K562 (cell line): ENCODE data around the gene TEX48. TPM values are rescaled to one million over a fixed set of nuclear protein-coding genes. Genes with fewer than 3 reads are reported as not detected.

Source experiments
- ADNP ChIP-seq: fragments of 200-800 bp; sonication (Bioruptor generic); IDR thresholded peaks from 2 replicates; pipeline ENCODE4 v1.6.1; 2016; ENCODE audit warnings: missing genetic modification characterization, missing compliant biosample characterization
- ARNT ChIP-seq, 2 experiments: fragments of 450-650 bp; IDR thresholded peaks; 2 replicates each; pipeline ENCODE4 v1.6.1; 2016; ENCODE audit warnings: mild to moderate bottlenecking in 1 of 2
- MXD1 ChIP-seq: fragments of 250-450 bp; sonication (Bioruptor Pico); IDR thresholded peaks from 2 replicates; pipeline ENCODE4 v1.8.0; 2021; ENCODE audit warnings: borderline replicate concordance, mild to moderate bottlenecking, moderate library complexity; ENCODE audit not compliant: poor library complexity, severe bottlenecking
- polyA plus RNA-seq, 8 experiments: library from polyadenylated mRNA; depleted of rRNA in 4 of 8; stranded (reverse) in 5 of 8; unstranded in 3 of 8; fragments of >200 nt; fragmentation: Nextera tagmentation in 2 of 8; fragmentation: Illumina TruSeq in 1 of 8; extraction: Ambion mirVana in 2 of 8; extraction: Trizol in 1 of 8; gene quantifications; 2 replicates each; pipeline versions ENCODE4 v1.2.1 to v1.2.3, GENCODE V29; 2011 to 2014; ENCODE audit warnings: inconsistent platforms in 1 of 8, missing spikeins in 1 of 8
- total RNA-seq, 7 experiments: library from RNA; depleted of rRNA in 6 of 7; stranded (reverse); fragments of >200 nt in 6 of 7; fragmentation: Illumina TruSeq in 2 of 7; extraction: Trizol in 2 of 7; gene quantifications; 2 replicates each; pipeline versions ENCODE4 v1.2.1 to v1.2.3, GENCODE V29; 2011 to 2021; ENCODE audit warnings: low replicate concordance in 1 of 7
- TF ChIP-seq, protein P1 (sequence below): fragments of 200-600 bp; sonication (generic); IDR thresholded peaks from one replicate; pipeline ENCODE4 v1.6.1; 2012; ENCODE audit warnings: mild to moderate bottlenecking, low read depth, low read length, inconsistent platforms
- TF ChIP-seq, protein P2 (sequence below): fragments of 450-650 bp; IDR thresholded peaks from 2 replicates; pipeline ENCODE4 v1.6.1; 2018; ENCODE audit not compliant: partially characterized antibody
- TF ChIP-seq, protein P3 (sequence below), 2 experiments: fragments of 450-650 bp; IDR thresholded peaks; 2 replicates each; pipeline ENCODE4 v1.6.1; 2018; ENCODE audit warnings: mild to moderate bottlenecking in 2 of 2, low read depth in 1 of 2; ENCODE audit not compliant: partially characterized antibody in 2 of 2

Gene TEX48
- total and polyA plus RNA-seq, 9 of the 15 experiments (the other 6 are each of a cell fraction or from before 2014, with no cell fraction given), result not detected

DNA sequence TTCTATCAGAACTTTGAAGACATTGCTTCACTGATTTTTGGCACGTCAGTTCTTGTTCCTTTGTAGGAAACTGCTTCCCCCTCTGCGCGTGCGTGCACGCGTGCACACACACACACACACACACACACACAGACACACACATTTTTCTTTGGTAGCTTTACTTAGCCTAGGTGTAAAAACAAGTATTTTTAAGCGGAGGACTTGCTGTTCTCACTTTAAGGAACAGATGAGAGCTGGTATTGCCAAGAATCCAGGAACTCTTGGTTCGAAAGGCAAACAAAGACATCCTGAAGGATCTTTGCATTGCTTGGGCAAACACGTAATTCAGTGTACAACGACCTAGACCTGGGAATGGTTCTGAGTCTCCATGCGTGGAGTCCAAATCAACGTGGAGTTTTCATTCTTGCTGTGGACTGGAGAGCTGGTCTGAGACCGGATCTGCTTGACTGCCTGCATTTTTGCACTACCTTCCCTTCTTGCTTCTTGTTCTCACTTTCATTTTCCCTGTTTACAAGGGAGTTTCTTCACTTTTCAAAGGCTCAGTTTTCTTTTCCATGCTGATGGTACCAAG lies 62.7 kb downstream of the TEX48 start (continued):
- TF ChIP-seq, protein P1, sequence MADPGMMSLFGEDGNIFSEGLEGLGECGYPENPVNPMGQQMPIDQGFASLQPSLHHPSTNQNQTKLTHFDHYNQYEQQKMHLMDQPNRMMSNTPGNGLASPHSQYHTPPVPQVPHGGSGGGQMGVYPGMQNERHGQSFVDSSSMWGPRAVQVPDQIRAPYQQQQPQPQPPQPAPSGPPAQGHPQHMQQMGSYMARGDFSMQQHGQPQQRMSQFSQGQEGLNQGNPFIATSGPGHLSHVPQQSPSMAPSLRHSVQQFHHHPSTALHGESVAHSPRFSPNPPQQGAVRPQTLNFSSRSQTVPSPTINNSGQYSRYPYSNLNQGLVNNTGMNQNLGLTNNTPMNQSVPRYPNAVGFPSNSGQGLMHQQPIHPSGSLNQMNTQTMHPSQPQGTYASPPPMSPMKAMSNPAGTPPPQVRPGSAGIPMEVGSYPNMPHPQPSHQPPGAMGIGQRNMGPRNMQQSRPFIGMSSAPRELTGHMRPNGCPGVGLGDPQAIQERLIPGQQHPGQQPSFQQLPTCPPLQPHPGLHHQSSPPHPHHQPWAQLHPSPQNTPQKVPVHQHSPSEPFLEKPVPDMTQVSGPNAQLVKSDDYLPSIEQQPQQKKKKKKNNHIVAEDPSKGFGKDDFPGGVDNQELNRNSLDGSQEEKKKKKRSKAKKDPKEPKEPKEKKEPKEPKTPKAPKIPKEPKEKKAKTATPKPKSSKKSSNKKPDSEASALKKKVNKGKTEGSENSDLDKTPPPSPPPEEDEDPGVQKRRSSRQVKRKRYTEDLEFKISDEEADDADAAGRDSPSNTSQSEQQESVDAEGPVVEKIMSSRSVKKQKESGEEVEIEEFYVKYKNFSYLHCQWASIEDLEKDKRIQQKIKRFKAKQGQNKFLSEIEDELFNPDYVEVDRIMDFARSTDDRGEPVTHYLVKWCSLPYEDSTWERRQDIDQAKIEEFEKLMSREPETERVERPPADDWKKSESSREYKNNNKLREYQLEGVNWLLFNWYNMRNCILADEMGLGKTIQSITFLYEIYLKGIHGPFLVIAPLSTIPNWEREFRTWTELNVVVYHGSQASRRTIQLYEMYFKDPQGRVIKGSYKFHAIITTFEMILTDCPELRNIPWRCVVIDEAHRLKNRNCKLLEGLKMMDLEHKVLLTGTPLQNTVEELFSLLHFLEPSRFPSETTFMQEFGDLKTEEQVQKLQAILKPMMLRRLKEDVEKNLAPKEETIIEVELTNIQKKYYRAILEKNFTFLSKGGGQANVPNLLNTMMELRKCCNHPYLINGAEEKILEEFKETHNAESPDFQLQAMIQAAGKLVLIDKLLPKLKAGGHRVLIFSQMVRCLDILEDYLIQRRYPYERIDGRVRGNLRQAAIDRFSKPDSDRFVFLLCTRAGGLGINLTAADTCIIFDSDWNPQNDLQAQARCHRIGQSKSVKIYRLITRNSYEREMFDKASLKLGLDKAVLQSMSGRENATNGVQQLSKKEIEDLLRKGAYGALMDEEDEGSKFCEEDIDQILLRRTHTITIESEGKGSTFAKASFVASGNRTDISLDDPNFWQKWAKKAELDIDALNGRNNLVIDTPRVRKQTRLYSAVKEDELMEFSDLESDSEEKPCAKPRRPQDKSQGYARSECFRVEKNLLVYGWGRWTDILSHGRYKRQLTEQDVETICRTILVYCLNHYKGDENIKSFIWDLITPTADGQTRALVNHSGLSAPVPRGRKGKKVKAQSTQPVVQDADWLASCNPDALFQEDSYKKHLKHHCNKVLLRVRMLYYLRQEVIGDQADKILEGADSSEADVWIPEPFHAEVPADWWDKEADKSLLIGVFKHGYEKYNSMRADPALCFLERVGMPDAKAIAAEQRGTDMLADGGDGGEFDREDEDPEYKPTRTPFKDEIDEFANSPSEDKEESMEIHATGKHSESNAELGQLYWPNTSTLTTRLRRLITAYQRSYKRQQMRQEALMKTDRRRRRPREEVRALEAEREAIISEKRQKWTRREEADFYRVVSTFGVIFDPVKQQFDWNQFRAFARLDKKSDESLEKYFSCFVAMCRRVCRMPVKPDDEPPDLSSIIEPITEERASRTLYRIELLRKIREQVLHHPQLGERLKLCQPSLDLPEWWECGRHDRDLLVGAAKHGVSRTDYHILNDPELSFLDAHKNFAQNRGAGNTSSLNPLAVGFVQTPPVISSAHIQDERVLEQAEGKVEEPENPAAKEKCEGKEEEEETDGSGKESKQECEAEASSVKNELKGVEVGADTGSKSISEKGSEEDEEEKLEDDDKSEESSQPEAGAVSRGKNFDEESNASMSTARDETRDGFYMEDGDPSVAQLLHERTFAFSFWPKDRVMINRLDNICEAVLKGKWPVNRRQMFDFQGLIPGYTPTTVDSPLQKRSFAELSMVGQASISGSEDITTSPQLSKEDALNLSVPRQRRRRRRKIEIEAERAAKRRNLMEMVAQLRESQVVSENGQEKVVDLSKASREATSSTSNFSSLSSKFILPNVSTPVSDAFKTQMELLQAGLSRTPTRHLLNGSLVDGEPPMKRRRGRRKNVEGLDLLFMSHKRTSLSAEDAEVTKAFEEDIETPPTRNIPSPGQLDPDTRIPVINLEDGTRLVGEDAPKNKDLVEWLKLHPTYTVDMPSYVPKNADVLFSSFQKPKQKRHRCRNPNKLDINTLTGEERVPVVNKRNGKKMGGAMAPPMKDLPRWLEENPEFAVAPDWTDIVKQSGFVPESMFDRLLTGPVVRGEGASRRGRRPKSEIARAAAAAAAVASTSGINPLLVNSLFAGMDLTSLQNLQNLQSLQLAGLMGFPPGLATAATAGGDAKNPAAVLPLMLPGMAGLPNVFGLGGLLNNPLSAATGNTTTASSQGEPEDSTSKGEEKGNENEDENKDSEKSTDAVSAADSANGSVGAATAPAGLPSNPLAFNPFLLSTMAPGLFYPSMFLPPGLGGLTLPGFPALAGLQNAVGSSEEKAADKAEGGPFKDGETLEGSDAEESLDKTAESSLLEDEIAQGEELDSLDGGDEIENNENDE, result no peak
- TF ChIP-seq ARNT (IDR thresholded peaks at IDR 0.05) (no peak), ADNP (tag) (no peak), MXD1 (CRISPR knock-in tag) (no peak)
- TF ChIP-seq, protein P2, sequence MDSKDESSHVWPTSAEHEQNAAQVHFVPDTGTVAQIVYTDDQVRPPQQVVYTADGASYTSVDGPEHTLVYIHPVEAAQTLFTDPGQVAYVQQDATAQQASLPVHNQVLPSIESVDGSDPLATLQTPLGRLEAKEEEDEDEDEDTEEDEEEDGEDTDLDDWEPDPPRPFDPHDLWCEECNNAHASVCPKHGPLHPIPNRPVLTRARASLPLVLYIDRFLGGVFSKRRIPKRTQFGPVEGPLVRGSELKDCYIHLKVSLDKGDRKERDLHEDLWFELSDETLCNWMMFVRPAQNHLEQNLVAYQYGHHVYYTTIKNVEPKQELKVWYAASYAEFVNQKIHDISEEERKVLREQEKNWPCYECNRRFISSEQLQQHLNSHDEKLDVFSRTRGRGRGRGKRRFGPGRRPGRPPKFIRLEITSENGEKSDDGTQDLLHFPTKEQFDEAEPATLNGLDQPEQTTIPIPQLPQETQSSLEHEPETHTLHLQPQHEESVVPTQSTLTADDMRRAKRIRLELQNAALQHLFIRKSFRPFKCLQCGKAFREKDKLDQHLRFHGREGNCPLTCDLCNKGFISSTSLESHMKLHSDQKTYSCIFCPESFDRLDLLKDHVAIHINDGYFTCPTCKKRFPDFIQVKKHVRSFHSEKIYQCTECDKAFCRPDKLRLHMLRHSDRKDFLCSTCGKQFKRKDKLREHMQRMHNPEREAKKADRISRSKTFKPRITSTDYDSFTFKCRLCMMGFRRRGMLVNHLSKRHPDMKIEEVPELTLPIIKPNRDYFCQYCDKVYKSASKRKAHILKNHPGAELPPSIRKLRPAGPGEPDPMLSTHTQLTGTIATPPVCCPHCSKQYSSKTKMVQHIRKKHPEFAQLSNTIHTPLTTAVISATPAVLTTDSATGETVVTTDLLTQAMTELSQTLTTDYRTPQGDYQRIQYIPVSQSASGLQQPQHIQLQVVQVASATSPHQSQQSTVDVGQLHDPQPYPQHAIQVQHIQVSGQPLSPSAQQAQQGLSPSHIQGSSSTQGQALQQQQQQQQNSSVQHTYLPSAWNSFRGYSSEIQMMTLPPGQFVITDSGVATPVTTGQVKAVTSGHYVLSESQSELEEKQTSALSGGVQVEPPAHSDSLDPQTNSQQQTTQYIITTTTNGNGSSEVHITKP, result no peak
- TF ChIP-seq, protein P3, sequence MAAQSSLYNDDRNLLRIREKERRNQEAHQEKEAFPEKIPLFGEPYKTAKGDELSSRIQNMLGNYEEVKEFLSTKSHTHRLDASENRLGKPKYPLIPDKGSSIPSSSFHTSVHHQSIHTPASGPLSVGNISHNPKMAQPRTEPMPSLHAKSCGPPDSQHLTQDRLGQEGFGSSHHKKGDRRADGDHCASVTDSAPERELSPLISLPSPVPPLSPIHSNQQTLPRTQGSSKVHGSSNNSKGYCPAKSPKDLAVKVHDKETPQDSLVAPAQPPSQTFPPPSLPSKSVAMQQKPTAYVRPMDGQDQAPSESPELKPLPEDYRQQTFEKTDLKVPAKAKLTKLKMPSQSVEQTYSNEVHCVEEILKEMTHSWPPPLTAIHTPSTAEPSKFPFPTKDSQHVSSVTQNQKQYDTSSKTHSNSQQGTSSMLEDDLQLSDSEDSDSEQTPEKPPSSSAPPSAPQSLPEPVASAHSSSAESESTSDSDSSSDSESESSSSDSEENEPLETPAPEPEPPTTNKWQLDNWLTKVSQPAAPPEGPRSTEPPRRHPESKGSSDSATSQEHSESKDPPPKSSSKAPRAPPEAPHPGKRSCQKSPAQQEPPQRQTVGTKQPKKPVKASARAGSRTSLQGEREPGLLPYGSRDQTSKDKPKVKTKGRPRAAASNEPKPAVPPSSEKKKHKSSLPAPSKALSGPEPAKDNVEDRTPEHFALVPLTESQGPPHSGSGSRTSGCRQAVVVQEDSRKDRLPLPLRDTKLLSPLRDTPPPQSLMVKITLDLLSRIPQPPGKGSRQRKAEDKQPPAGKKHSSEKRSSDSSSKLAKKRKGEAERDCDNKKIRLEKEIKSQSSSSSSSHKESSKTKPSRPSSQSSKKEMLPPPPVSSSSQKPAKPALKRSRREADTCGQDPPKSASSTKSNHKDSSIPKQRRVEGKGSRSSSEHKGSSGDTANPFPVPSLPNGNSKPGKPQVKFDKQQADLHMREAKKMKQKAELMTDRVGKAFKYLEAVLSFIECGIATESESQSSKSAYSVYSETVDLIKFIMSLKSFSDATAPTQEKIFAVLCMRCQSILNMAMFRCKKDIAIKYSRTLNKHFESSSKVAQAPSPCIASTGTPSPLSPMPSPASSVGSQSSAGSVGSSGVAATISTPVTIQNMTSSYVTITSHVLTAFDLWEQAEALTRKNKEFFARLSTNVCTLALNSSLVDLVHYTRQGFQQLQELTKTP (IDR thresholded peaks at IDR 0.05; ENCODE audit: low read depth in 1 of 2, partially characterized antibody in 2 of 2), result no peak
